ENCODE measurements around the gene CADM1. TPM values are rescaled to one million over a fixed set of nuclear protein-coding genes. Genes with fewer than 3 reads are reported as not detected.

Gene CADM1
- total RNA-seq, 2 experiments from 2014 or later: 0.47 to 0.63 TPM

DNA sequence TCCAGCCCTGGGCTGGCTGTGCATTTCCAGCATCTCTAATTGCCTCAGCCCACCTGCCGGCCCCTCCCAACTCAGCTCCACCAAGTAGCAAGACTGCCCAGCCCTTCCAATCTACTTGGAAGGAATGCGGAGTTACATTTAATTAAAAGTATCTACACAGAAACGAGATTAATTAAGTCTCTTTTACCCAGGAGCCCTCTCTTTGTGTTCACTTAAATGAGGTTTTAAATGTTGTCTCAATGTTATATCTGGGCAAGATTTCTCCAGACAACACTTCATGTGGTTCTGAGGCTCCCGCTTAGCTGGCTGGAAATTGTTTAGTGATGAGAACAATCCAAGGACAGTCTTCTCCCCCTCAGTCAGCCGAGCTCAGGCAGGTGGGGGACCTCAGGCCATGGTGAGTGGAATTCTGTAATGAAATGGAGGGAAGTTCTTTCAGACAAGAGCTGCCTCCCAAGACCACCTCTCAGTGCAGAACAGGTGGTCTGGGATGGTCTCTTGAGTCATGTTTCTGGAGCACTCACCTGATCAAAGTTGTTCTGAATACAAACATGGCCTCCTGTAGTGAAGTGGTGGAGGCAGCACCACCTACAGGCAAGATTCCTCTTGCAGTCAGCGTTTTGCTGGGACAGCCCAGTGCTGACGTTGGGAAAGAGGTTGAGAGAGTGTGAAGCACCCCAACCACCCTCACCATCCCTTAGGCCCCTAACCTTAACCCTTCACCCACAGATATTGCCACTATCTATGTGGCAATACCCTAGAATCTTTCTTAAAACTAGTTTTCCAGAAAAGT, 371.6 kb downstream of the CADM1 start:
- H3K9me3 Mint-ChIP-seq: no peaks in the 10 kb centered on the region
- no peak overlapping the region for H3K27ac Mint-ChIP-seq
- ATAC-seq: no peak
- H3K4me1 Mint-ChIP-seq (ENCODE audit: low read depth): no peaks in the 10 kb centered on the region
- TF ChIP-seq, protein P1, sequence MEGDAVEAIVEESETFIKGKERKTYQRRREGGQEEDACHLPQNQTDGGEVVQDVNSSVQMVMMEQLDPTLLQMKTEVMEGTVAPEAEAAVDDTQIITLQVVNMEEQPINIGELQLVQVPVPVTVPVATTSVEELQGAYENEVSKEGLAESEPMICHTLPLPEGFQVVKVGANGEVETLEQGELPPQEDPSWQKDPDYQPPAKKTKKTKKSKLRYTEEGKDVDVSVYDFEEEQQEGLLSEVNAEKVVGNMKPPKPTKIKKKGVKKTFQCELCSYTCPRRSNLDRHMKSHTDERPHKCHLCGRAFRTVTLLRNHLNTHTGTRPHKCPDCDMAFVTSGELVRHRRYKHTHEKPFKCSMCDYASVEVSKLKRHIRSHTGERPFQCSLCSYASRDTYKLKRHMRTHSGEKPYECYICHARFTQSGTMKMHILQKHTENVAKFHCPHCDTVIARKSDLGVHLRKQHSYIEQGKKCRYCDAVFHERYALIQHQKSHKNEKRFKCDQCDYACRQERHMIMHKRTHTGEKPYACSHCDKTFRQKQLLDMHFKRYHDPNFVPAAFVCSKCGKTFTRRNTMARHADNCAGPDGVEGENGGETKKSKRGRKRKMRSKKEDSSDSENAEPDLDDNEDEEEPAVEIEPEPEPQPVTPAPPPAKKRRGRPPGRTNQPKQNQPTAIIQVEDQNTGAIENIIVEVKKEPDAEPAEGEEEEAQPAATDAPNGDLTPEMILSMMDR (IDR thresholded peaks at IDR 0.05): no peak
- peaks cover 3% of the 10 kb centered on the region for H3K27me3 Mint-ChIP-seq
- intact Hi-C loops (cut with micrococcal nuclease): no loop called here
- POLR2A ChIA-PET: no interaction called here
- no peak overlapping the region for H3K4me3 Mint-ChIP-seq
- no peaks in the 10 kb centered on the region for H3K36me3 Mint-ChIP-seq (ENCODE audit: low read depth)
- CTCF ChIA-PET: interaction anchor here (1.4 kb wide), 1 partner anchor 18 kb away, joined by 3 read pairs; no protein-coding TSS in a partner anchor
- DNase-seq: peak; percentile 20

DNA sequence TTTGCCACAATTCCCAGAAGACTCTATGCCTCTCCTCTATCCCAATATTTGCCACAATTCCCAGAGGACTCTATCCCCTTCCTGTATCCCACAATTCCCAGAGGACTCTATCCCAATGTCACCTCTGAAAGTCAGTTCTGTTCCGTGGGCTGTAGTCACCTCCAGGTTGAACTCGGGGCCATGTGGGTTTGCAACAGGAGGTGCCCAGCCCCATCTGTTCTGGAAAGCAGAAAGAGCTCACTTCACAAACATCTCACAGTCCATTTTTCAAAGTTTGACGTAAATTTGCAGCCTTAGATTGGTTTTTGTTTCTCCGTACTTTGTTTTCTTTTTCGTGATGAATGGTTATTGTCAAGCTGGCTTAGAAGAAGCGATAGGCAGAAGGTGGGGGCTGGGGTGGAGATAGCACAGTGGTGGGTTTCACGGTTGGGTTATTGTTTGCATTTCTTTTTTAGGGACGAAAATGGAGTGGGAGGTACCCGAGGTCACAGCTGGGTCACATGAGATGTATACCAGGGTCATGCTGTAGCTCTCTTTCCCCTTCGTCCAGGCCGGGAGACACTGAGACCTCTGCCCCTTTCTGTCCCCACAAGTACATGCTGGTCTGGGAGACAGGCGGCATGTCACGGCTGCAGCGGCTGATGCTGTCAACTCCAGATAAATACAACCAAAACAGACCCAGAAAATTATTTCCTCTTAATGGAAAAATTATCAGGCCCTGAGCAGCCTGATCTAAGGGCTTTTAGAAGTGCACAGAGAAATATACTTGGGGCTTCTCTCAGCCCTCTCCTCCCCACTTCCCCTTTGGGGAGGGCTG, 374.5 kb downstream of the CADM1 start:
- ATAC-seq (no peak), DNase-seq (no peak)
- peaks cover 2% of the 10 kb centered on the region for H3K9me3 Mint-ChIP-seq
- H3K4me1 Mint-ChIP-seq (ENCODE audit: low read depth): no peaks in the 10 kb centered on the region
- no peak overlapping the region for H3K27ac Mint-ChIP-seq
- H3K4me3 Mint-ChIP-seq: no peak overlapping the region
- ChIA-PET CTCF (no interaction called here), POLR2A (interaction anchor here (0.7 kb wide), 1 partner anchor 12 kb away, joined by 3 read pairs; no protein-coding TSS in a partner anchor)
- TF ChIP-seq, protein P1 (IDR thresholded peaks at IDR 0.05): no peak
- H3K27me3 Mint-ChIP-seq: peaks cover 3% of the 10 kb centered on the region
- no peaks in the 10 kb centered on the region for H3K36me3 Mint-ChIP-seq (ENCODE audit: low read depth)
- intact Hi-C loops (cut with micrococcal nuclease): no loop called here

DNA sequence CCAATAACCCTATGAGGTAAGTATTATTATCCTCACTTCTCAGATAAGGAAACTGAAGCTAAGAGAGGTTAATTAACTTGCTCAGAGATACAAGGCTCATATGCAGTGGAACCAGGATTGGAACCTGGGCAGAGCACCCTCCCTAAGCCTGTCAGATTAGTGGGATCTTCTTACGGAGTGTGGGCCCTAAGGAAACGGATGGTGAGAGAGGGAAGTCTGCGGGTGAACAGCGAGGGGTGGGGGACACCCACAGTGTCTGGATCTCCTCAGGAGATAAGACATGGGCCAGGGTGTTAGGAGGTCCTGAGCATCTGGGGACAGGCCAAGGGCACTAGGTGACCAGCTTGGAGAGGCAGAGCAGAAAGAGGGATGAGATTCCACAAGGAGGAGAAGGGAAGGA, 376.0 kb downstream of the CADM1 start:
- Mint-ChIP-seq H3K4me1 (ENCODE audit: low read depth) (no peaks in the 10 kb centered on the region), H3K27ac (no peak overlapping the region), H3K36me3 (ENCODE audit: low read depth) (no peaks in the 10 kb centered on the region), H3K27me3 (peaks cover 2% of the 10 kb centered on the region), H3K9me3 (peaks cover 2% of the 10 kb centered on the region), H3K4me3 (no peak overlapping the region)
- ChIA-PET POLR2A (no interaction called here), CTCF (no interaction called here)
- TF ChIP-seq, protein P1 (IDR thresholded peaks at IDR 0.05): no peak
- ATAC-seq: no peak
- DNase-seq: no peak
- intact Hi-C loops (cut with micrococcal nuclease): no loop called here

DNA sequence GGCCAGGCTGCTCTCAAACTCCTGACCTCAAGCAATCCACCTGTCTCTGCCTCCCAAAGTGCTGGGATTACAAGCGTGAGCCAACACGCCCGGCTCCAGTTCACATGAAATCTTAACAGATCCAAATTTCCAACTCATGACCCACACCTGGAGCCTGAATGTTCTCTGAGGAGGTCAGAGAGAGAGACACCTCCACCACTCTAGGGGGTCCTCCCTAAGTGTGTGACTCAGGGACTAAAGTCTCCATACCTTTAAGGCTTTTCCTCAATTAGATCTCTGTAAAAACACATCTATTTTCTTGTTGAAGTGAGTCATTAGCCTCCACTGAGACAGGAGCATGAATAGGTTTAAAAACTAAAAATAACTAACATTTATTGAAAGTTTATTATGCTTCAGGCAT, 376.4 kb downstream of the CADM1 start:
- ATAC-seq (no peak), DNase-seq (no peak)
- intact Hi-C loops (cut with micrococcal nuclease): no loop called here
- ChIA-PET CTCF (no interaction called here), POLR2A (no interaction called here)
- Mint-ChIP-seq H3K27me3 (peaks cover 2% of the 10 kb centered on the region), H3K27ac (no peak overlapping the region), H3K4me3 (no peak overlapping the region), H3K9me3 (peaks cover 2% of the 10 kb centered on the region), H3K4me1 (ENCODE audit: low read depth) (no peaks in the 10 kb centered on the region), H3K36me3 (ENCODE audit: low read depth) (no peaks in the 10 kb centered on the region)
- TF ChIP-seq, protein P1 (IDR thresholded peaks at IDR 0.05): no peak
